Stimulated activated CD8-positive, alpha-beta memory T cell treated with anti-CD3 and anti-CD28 coated beads, Interleukin-7, amount 100 ng/mL, for 48 hours (primary cell): ENCODE data around the gene OR6B3.

Experiments
- DNase-seq, 2 donors: peaks; one replicate each; pipeline ENCODE4 v3.0.0-alpha.2; 2020; ENCODE audit warnings: low read depth in 1 of 2; ENCODE audit errors: extremely low read depth in 1 of 2

Gene OR6B3

DNA sequence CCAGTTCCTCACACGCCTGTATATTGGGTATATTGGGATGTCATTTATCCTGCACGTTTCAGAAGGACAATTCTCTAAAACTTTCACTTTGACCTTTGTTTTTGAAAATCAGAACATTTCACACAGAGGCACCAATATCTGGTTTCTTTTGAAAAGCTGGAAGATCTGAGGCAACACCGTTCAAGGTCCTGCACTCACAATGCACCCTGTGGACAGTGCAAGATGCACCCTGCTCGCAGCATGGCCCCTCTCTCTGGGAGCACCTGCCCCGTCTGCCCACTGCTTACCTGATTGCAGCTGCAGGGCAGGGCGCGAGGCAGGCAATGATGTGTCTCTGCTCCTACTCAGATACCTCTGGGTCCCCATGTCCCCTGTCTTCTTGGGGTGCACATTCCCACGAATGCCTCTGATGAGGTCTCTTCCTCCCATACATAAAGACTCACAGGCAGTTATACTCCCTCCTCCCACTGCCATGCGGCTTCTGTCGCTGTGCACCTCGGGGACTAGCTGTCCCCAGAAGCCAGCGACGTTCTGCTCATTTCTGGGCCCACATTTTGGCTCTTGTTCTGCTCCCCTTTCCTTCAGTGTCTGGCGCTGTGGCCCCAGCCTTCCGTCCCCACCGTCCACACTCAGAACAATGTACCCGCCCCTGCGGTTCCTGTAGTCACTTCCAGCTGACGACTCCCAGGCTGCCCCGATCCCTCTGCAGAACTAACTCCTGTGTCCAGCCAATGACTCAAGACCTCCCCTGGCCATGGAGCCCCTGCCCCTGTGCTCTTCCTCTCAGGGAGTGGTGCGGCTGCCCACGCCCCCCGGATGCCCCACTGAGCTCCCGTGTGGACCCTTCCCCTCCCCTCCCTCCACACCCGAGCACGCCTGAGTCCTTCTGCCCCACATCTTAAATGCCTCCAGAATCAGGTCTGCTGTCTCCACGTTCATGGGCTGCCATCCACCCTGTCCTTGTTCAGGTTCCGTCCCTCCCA is at the start of gene OR6B3:
TSS of gene OR6B3 (minus strand) at position 349 of the 983 bp plus-strand sequence.
- no peak for DNase-seq

DNA sequence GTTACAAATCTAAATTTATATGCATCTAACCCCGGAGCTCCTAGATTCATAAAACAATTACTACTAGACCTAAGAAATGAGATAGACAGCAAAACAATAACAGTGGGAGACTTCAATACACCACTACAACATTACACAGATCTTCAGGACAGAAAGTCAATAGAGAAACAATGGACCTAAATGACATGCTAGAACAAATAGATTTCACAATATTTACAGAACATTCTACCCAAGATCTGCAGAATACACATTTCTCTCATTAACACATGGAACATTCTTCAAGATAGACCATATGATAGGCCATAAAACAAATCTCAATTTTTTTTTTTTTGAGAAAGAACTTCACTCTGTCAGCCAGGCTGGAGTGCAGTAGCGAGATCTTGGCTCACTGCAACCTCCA is 45.0 kb upstream of the OR6B3 start:
- DNase-seq = no peak

DNA sequence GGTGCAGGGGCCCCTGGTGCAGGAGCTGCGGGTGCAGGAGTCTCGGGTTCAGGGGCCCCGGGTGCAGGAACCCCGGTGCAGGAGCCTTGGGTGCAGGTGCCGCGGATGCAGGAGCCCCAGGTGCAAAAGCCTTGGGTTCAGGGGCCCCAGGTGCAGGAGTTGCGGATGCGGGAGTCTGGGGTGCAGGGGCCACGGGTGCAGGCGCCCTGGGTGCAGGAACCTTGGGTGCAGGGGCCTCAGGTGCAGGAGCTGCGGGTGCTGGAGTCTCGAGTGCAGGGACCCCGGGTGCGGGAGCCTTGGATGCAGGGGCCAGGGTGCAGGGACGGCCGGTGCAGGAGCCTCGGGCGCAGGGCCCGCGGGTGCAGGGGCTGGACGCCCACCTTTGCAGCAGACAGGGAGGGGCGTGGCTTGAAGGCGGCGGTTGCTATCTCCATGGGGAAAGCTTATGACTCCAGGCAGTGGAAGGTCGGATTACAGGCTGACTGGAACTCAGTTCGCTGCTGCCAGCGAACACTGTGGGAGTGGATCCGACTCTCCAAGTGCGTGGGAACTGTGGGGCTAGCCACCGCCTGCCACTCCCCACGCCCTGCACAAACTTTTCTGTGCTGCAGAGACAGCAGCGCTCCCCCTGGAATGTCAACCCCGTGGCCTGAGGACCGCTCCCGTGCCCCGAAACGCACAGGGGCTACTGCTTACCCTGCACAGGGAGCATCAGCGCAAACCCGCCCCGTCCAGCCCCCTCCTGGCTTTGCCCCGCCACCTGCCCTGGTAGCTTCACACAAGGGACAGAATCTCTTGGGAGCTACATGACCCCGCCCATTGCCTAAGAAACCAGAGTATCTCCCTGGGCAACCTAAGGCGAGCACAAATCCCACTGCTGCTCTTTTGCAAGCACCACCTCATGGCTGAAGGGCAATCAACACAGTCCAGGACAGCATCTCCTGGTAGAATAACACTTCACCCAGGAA is 42.5 kb upstream of the OR6B3 start:
- DNase-seq = no peak

DNA sequence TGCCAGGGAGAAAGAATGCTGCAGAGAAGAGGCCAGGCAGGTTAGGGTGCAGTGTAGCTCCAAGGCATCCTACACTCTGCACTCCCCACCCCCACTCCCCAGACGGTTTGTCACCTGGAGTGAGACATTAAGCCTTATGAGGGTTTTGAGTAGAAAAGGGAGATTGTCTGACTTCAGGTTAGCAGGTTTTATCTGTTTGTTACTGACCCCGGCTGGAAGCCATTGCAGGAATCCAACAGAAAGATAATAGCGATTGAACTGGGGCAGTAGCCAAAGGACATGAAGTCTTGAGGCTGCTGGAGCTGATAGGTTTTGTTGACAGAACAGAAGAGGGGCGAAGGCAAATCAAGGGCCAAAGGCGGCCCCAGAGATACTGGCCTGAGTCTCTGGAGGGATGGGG is 36.0 kb upstream of the OR6B3 start:
- DNase-seq = no peak

DNA sequence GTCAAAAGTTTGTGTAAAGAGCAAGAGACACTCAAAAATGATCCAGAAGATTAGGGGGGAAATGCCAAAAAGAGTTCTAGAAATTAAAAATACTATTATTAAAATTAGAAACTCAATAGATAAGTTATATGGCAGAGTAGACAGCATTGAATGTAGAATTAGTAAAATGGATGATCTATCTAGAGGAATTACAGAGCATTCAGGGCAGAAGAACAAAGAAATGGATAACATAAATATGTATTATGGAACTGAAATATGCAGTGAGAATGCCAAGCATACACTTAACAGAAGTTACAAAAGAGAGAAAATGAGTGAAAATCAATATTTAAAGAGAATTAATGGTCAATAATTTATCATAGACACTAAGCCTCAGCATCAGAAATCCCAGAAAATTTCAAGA is 33.2 kb upstream of the OR6B3 start:
- no peak for DNase-seq

DNA sequence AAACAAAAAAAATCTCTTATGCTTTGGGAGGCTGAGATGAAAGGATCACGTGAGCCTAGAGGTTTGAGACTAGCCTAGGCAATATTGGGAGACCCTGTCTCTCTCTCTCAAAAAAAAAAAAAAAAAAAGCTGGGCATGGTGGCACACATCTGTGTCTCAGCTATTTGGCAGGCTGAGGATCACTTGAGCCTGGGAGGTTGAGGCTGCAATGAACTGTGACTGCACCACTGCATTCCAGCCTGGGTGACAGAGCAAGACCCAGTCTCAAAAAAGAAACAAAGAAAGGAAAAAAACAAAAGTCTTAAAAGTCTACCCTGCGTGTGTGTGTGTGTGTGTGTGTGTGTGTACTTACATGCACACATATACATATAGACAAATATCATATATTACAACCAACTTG is 25.3 kb upstream of the OR6B3 start:
- DNase-seq = no peak

DNA sequence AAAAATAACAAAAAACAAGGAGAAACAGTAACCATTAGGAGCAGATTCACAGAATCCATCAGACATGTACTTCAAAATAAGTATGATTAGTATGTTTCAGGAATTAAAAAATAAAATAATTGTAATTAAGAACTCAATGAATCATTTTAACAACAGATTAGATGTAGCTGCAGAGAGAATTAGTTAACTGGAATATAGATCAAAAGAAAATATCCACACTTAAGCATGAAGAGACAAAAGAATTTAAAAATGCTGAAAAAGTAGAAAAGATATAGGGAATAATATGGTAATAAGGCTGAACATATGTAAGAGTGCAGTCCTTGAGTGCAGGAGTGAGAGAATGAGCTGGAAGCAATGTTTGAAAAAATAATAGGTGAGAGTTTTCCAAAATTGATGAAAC is 24.1 kb upstream of the OR6B3 start:
- DNase-seq = no peak

DNA sequence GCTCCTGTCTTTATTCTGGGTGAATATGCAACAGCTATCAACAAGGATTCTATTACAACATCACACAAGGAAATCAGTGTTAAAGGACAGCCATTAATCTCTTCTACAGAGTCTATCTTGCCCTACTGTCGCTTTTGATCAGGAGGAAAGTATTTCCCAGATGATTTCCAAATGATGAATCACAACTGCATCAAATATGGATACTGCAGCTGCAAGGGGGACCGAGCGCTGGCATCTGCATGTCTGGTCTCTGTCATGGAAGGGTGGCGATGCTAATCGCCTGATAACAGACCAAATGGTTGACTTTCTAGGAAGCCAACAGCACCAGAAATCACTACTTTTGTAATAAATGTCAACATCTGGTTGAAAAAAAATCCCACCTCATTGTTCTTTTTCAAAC is 21.2 kb upstream of the OR6B3 start:
- no peak for DNase-seq

DNA sequence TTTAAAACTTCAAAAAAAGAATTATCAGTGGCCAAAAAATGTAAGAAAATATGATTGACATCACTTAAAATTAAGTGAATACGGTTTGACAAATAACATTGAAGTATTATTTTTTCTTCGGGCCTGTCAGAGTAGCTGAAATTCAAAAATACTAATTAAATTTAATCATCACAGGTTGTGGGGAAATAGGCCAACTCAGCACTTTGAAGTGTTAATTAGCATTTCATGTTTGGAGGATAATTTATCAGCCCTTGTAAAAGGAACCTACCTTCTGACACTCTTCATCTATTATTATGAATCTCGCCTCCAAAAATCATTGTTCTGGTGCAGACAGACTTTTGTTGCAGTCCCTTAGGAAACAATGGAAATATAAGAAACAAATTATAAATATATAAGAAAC is 17.6 kb upstream of the OR6B3 start:
- no peak for DNase-seq

DNA sequence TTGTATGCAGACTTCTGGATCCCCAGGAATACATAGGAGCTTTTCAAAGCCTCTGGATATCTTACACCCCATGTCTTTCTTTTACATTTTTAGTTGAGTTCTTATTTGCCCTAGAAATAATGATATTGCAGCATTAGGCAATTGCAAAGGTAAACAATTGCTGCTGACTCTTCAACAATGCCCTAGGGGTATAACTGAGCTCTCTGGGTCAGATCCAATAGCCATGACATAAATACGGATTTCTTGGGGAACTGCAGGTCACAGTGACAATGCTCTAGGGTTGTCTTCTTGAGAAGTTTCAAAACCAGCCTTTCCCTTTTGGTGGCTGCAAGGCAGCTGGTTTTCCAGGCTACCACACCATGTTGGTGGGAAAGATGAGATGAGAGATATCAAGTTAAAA is 16.5 kb upstream of the OR6B3 start:
- DNase-seq = no peak

DNA sequence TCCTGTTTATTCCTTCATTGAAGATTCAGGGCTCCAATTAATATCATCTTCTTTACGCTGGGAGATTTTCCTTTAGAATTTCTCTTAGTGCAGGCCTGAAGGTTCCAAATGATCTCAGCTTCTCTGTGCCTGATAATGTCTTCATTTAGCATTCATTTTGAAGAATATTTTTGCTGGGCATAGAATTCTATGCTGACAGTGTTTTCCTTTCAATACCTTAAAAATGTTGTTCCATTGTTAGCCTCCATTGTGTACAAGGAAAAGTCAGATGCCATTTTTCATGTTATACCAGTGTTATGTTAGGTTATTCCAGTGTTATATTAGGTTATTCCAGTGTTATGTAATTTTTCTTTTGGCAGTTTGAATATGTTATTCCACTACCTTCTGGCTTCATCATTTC is 14.9 kb upstream of the OR6B3 start:
- no peak for DNase-seq

DNA sequence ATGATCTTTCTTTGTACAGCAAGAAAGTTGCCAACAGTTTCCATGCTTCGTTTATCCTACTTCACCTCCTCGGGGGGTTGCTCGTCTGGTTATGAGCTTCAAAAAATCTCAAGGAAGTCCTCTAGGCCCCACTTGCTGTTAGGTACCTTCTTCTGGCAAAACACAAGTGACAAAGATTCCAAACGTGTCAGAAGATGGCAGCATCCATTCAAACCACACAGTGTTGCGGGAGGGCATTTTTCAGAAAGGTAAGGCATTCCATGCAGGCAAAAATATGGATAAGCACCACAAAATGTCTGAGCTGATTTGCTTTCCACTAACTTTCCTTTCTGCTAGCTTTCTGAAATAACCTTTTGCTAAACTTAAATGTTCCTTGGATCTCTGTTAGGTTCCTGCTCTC is 13.2 kb upstream of the OR6B3 start:
- no peak for DNase-seq

DNA sequence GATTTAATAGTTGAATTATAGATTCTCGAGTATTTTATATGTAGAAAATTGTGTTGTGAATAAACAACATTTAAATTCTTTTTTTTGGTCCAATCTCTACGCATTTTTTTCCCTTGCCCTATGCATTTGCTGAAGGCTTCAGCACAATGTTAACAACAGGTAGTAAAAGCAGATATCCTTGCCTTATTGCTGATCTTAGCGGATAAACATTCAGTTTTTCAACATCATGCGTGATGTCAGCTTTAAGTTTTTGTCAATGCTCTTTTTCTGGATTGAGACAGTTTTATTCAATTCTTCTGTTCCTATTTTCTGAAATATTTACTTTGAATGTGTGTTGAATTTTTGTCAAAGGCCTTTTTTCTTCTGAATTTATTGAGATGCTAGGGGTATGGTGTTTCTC is 11.6 kb upstream of the OR6B3 start:
- no peak for DNase-seq

DNA sequence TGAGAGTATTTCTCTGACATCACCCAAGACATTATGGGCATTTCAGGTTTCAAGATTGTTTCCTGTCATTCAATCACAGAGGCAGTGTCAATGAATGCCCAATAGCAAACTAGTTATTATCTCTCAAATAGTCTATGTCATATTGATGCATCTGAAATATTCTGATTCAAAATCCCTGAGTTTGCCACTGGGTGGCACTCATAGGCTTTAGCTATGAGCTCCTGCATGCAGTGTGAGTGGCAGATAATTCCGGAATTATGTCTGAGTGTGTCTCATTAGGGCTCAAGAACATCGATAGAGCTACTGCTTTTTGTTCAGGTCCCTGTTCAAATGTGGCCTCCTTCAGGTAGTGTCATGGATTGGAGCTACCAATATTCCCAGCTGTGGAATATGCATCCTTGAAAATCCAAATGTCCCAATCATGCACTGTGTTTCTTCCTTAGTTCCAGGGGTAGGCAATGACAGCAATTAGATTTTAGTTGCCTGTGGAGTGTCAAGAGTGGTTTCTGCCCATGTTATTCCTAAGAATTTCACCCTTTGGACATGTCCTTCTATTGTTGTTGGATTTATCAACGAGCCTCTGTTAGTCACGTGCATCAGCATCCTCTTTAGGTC is 7.8 kb upstream of the OR6B3 start:
- DNase-seq = peak in 1 of 2 donors; percentile 11

DNA sequence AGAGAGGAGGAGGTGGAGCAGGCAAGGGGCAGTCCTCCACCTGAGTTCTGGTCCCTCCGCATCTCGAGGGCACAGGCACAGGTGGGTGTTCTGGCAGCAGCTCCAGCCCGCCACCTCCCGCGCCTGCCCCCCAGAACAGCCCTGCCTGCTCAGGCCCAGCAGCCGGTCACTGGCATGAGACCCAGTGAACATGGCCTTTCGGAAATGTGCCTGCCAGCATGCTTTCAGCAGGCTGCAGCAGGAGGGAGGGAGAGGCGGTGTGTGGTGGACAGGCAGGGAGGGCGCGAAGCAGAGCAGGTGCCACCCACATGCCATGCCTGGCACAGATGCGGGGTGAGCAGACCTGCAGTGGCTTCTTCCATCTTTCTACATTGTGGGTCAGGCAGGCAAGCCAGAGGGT is 3.4 kb upstream of the OR6B3 start:
- no peak for DNase-seq

DNA sequence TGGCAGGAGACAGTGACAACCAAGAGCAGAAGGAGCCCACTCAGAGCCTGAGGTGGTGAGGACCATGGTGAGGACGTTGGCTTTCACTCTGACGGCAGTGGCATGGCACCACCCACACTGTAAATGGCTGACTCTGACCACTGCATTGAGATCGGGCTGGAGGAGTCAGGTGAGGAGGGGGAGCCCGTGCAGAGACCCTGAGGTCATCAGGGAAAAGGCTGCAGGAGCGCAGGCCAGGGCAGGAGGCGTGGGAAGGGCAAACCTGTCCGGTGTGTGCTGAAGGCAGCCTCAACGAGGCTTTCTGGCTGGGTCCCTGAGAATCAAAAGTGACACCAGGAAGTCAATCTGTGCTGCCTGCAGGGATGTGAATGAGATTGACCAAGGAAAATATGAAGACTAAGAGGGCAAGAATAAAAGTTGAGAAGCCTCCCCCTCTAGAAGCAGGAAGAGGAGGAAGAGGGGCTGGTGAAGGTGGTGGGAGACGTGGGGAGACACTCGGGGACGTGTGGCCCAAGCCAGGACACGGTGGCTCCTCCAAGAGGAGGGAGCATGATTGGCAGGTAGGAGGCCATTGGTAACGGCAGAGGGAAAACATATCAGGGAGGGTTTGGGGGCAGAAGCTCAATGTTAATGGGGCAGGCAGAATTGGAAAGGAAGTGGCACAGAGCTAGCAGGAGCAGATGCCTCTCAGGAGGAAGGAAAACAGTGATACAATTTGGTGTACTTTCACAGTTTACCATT is 2.0 kb upstream of the OR6B3 start:
- DNase-seq = no peak

DNA sequence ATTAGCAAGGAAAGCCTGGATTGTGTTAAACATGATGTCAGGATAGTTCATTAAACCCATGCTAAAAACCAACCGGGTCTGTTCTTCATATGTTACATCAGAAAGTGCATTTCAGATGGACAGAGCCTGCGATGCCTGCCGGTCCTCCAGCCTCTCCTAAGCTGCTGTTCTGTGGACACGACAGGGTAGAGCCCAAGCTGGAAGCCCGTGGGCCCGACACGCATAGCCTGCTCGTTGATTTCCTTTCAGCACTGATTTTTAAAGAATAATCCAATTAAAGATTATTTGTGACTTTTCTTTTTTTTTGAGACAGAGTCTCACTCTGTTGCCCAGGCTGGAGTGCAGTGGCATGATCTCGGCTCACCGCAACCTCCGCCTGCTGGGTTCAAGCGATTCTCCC is 797 bp downstream of the OR6B3 start:
- no peak for DNase-seq

DNA sequence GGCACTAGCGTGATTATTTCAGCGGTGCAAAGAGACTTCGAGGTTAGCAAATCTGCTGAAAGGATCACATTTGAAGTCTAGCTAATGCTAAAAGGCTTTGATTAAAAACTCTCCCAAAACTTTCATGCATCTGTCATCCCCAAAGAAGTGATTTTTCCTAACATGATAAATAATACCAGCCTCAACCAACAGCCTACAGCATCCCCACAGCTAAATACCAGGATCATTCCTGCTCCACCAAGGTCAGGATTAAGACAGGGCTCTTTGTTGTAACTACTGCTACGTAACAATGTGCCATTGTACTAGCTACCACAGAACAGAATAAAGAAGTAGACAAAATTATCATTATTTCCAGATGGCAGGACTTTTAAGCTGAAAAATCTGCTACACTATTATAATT is 1.6 kb downstream of the OR6B3 start:
- DNase-seq = no peak

DNA sequence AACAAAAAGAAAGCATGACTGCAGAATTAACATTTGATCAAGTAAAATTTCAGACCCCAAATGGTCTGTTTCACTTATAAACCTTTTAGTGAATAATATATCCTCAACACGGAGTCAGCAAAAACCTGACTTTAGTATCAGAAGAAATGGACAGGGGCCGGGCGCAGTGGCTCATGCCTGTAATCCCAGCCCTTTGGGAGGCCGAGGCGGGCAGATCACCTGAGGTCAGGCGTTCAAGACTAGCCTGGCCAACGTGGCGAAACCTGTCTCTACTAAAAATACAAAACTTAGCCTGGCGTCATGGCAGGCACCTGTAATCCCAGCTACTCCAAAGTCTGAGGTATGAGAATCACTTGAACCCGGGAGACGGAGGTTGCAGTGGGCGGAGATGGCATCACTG is 3.0 kb downstream of the OR6B3 start:
- DNase-seq = no peak

DNA sequence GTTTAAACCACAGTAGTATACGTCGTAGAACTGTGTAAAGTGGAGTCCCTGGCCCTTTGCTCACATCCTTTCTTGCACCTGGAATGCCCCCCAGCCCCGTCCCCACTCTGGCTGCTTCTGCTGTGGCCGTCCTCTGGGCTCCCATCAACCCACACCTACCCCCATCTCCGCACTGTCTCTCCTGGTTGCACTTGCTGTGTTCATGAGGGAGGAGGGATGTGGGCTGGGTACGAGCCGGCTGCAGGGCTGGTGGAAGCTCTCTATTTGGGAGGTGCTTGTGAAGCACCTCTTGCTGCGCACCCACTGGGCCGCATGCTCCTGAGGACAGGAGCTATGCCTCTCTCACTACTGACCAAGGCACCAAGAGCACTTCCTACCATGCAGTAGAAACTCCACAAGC is 5.1 kb downstream of the OR6B3 start:
- DNase-seq = no peak

DNA sequence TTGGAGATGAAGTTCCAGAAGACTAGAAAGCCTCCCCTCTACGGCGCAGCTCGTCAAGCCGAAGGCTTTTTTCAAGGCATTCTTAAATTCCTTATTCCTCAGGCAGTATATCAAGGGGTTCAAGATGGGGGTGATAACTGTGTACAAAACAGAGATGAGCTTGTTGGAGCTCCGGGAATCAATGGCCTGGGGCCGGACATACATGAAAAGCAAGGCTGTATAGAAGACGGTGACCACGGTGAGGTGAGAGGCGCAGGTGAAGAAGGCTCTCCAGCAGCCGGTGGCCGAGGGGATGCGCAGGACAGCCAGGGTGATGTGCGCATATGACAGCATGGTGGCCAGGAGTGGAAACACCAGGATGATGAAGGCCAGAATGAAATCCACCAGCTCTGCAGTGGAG is 8.2 kb downstream of the OR6B3 start:
- no peak for DNase-seq
